ENCODE measurements around the gene PHACTR1. TPM values are rescaled to one million over a fixed set of nuclear protein-coding genes. Genes with fewer than 3 reads are reported as not detected.

The PHACTR1 gene
- polyA plus RNA-seq, 2 of the 4 experiments (the other 2 are of a cell fraction): not detected

DNA sequence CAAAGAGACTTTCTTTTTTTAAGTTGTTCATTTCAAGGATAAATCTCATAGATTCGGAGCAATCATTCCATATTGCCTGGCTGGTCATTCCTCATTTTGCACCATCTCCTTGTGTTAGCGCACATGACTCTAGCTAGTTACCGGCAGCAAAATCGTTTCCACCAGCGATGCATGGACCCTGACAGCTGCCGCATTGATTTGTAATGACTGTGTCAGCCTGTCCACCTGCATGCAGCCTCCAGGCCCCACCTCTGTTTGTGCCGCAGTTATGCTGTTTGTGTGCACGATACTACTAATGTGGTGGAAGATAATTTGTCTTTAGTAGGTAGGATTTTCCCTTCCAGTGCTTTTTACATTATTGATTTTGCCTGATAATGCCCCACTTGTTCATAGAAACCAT, 447.7 kb downstream of the PHACTR1 start:
- ChIA-PET CTCF (no interaction called here), POLR2A (no interaction called here)
- no peak overlapping the region for H3K4me3 ChIP-seq
- ATAC-seq (no peak), DNase-seq (ENCODE audit: low read depth in 1 of 2, low spot score in 1 of 2) (no peak), FAIRE-seq (no peak)
- H3K9me3 ChIP-seq: no peaks in the 10 kb centered on the region
- no peaks in the 10 kb centered on the region for H3K4me1 ChIP-seq
- TF ChIP-seq JUN (IDR thresholded peaks at IDR 0.05) (no peak), KDM1A (IDR thresholded peaks at IDR 0.05; ENCODE audit: low read depth) (no peak), FOSB (CRISPR knock-in tag; IDR thresholded peaks at IDR 0.05) (no peak), MAFK (IDR thresholded peaks at IDR 0.05; ENCODE audit: partially characterized antibody) (no peak), ZNF302 (CRISPR knock-in tag; IDR thresholded peaks at IDR 0.05) (no peak), POLR2A (IDR thresholded peaks at IDR 0.05; ENCODE audit: low read length) (no peak), HOXA7 (CRISPR knock-in tag; IDR thresholded peaks at IDR 0.05) (no peak), RFX5 (IDR thresholded peaks at IDR 0.05) (no peak), SMC3 (IDR thresholded peaks at IDR 0.05) (no peak), RARB (CRISPR knock-in tag; IDR thresholded peaks at IDR 0.05) (no peak), PHF8 (IDR thresholded peaks at IDR 0.05; ENCODE audit: borderline replicate concordance, low read depth) (no peak), CHD2 (IDR thresholded peaks at IDR 0.05; ENCODE audit: low read length, partially characterized antibody) (no peak), EHF (CRISPR knock-in tag; IDR thresholded peaks at IDR 0.05) (no peak), ZSCAN20 (CRISPR knock-in tag; IDR thresholded peaks at IDR 0.05) (no peak), NPAS2 (CRISPR knock-in tag; IDR thresholded peaks at IDR 0.05; ENCODE audit: borderline replicate concordance) (no peak)
- TF ChIP-seq, protein P1, sequence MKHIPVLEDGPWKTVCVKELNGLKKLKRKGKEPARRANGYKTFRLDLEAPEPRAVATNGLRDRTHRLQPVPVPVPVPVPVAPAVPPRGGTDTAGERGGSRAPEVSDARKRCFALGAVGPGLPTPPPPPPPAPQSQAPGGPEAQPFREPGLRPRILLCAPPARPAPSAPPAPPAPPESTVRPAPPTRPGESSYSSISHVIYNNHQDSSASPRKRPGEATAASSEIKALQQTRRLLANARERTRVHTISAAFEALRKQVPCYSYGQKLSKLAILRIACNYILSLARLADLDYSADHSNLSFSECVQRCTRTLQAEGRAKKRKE (CRISPR knock-in tag; IDR thresholded peaks at IDR 0.05; ENCODE audit: low read depth): no peak
- TF ChIP-seq, protein P2, sequence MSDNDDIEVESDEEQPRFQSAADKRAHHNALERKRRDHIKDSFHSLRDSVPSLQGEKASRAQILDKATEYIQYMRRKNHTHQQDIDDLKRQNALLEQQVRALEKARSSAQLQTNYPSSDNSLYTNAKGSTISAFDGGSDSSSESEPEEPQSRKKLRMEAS (IDR thresholded peaks at IDR 0.05): no peak
- TF ChIP-seq, protein P3, sequence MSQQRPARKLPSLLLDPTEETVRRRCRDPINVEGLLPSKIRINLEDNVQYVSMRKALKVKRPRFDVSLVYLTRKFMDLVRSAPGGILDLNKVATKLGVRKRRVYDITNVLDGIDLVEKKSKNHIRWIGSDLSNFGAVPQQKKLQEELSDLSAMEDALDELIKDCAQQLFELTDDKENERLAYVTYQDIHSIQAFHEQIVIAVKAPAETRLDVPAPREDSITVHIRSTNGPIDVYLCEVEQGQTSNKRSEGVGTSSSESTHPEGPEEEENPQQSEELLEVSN (IDR thresholded peaks at IDR 0.05; ENCODE audit: borderline replicate concordance, low read depth): no peak
- TF ChIP-seq, protein P4, sequence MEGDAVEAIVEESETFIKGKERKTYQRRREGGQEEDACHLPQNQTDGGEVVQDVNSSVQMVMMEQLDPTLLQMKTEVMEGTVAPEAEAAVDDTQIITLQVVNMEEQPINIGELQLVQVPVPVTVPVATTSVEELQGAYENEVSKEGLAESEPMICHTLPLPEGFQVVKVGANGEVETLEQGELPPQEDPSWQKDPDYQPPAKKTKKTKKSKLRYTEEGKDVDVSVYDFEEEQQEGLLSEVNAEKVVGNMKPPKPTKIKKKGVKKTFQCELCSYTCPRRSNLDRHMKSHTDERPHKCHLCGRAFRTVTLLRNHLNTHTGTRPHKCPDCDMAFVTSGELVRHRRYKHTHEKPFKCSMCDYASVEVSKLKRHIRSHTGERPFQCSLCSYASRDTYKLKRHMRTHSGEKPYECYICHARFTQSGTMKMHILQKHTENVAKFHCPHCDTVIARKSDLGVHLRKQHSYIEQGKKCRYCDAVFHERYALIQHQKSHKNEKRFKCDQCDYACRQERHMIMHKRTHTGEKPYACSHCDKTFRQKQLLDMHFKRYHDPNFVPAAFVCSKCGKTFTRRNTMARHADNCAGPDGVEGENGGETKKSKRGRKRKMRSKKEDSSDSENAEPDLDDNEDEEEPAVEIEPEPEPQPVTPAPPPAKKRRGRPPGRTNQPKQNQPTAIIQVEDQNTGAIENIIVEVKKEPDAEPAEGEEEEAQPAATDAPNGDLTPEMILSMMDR (IDR thresholded peaks at IDR 0.05): no peak
- H3K4me2 ChIP-seq: no peak overlapping the region
- no peak overlapping the region for H3K27ac ChIP-seq
- 61% methylated on average over 8 of the region's 8 CpGs for WGBS (ENCODE audit: missing lambda C conversion rate)

DNA sequence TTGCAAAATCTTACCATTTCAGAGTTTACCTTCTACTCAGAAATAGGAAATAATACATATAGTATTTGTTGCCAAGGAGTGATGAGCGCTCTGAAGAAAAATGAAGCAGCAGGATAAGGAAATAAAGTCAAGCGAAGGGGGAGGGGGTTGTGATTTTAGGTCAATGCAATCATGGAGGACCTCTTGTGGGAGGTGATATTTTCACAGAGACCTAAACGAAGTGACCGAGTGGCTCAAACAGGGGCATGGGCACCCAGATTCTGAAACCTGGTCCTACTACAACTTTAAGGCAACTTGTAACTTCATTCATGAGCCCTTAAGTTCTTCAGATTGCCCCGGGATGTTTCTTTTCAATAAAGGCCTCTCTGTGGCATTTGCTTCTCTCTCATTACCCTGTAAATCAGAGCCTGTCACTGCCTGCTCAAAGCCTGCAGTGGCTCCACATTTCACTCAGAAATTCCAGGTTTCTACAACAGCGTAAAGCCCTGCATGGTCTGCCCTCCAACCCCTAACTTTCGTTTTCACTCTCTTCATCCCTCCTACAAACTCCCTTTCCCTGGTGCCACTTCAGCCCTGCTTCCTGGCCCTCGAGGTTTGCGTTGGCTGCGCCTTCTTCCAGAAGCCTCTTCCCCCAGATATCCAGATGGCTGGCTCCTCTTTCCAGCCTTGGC, 449.1 kb downstream of the PHACTR1 start:
- CTCF ChIA-PET: no interaction called here
- no peak for ATAC-seq
- DNase-seq (ENCODE audit: low read depth in 1 of 2, low spot score in 1 of 2): no peak
- H3K27ac ChIP-seq: no peak overlapping the region
- no peaks in the 10 kb centered on the region for H3K4me1 ChIP-seq
- TF ChIP-seq, protein P5, sequence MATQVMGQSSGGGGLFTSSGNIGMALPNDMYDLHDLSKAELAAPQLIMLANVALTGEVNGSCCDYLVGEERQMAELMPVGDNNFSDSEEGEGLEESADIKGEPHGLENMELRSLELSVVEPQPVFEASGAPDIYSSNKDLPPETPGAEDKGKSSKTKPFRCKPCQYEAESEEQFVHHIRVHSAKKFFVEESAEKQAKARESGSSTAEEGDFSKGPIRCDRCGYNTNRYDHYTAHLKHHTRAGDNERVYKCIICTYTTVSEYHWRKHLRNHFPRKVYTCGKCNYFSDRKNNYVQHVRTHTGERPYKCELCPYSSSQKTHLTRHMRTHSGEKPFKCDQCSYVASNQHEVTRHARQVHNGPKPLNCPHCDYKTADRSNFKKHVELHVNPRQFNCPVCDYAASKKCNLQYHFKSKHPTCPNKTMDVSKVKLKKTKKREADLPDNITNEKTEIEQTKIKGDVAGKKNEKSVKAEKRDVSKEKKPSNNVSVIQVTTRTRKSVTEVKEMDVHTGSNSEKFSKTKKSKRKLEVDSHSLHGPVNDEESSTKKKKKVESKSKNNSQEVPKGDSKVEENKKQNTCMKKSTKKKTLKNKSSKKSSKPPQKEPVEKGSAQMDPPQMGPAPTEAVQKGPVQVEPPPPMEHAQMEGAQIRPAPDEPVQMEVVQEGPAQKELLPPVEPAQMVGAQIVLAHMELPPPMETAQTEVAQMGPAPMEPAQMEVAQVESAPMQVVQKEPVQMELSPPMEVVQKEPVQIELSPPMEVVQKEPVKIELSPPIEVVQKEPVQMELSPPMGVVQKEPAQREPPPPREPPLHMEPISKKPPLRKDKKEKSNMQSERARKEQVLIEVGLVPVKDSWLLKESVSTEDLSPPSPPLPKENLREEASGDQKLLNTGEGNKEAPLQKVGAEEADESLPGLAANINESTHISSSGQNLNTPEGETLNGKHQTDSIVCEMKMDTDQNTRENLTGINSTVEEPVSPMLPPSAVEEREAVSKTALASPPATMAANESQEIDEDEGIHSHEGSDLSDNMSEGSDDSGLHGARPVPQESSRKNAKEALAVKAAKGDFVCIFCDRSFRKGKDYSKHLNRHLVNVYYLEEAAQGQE (IDR thresholded peaks at IDR 0.05): no peak
- TF ChIP-seq FOXS1 (CRISPR knock-in tag; IDR thresholded peaks at IDR 0.05): no peak
- TF ChIP-seq ZFP36 (IDR thresholded peaks at IDR 0.05; ENCODE audit: borderline replicate concordance, partially characterized antibody): peak; percentile 39
- TF ChIP-seq GATA3 (IDR thresholded peaks at IDR 0.05; ENCODE audit: borderline replicate concordance): no peak
- POLR2A ChIA-PET: no interaction called here
- FAIRE-seq: no peak
- H3K9me3 ChIP-seq: no peaks in the 10 kb centered on the region
- no peak overlapping the region for H3K4me3 ChIP-seq
- 42% methylated on average over 10 of the region's 10 CpGs for WGBS (ENCODE audit: missing lambda C conversion rate)
- peak overlapping the region; percentile 19; the same call in 1 of the 3 replicates for H3K4me2 ChIP-seq

Measured in A549 (cell line).